ENCODE data around the gene GNB1L.

GNB1L gene

DNA sequence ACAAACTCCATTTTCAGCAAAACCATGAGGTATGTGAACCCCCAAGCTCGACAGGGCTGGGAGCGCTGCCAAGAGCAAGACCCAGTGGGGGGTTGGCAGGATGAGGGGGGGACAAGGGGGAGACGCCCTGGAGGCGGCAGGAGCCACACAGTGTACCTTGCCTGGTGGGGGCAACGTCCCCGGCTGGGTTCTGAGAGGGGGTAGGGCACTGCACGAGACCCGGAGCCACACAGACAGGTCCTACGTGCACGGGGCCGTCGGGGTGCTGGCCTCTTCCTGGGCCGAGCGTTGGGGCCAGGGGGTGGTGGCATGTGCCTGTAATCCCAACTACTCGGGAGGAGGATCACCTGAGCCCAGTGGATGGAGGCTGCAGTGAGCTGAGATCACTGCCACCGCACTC is 65.3 kb downstream of the GNB1L start:
- TF ChIP-seq CTCF (IDR thresholded peaks at IDR 0.05; ENCODE audit: borderline replicate concordance, control extremely low read depth, extremely low read depth, insufficient read depth, missing control alignments) = no peak

GRCh38 chr22:19788661-19789225 is 65.9 kb downstream of the GNB1L start:
- no peak for TF ChIP-seq CTCF (IDR thresholded peaks at IDR 0.05; ENCODE audit: borderline replicate concordance, control extremely low read depth, extremely low read depth, insufficient read depth, missing control alignments)
- no peak for DNase-seq (ENCODE audit: low spot score)
- in situ Hi-C loops (cut with MboI; ENCODE audit: low sequenced_read_pairs, unreplicated experiment) = no loop called here

More for the DNA sequence above, 65.3 kb downstream of the GNB1L start:
- in situ Hi-C loops (cut with MboI; ENCODE audit: low sequenced_read_pairs, unreplicated experiment) = no loop called here
- no peak for DNase-seq (ENCODE audit: low spot score)

GRCh38 chr22:19787849-19788141 is 66.9 kb downstream of the GNB1L start:
- no peak for TF ChIP-seq CTCF (IDR thresholded peaks at IDR 0.05; ENCODE audit: borderline replicate concordance, control extremely low read depth, extremely low read depth, insufficient read depth, missing control alignments)
- in situ Hi-C loops (cut with MboI; ENCODE audit: low sequenced_read_pairs, unreplicated experiment) = no loop called here
- DNase-seq (ENCODE audit: low spot score) = no peak

GRCh38 chr22:19786959-19787848 is 67.5 kb downstream of the GNB1L start:
- TF ChIP-seq CTCF (IDR thresholded peaks at IDR 0.05; ENCODE audit: borderline replicate concordance, control extremely low read depth, extremely low read depth, insufficient read depth, missing control alignments) = no peak
- in situ Hi-C loops (cut with MboI; ENCODE audit: low sequenced_read_pairs, unreplicated experiment) = no loop called here
- no peak for DNase-seq (ENCODE audit: low spot score)

GRCh38 chr22:19786264-19786585 is 68.4 kb downstream of the GNB1L start:
- DNase-seq (ENCODE audit: low spot score) = no peak
- in situ Hi-C loops (cut with MboI; ENCODE audit: low sequenced_read_pairs, unreplicated experiment) = no loop called here
- no peak for TF ChIP-seq CTCF (IDR thresholded peaks at IDR 0.05; ENCODE audit: borderline replicate concordance, control extremely low read depth, extremely low read depth, insufficient read depth, missing control alignments)

DNA sequence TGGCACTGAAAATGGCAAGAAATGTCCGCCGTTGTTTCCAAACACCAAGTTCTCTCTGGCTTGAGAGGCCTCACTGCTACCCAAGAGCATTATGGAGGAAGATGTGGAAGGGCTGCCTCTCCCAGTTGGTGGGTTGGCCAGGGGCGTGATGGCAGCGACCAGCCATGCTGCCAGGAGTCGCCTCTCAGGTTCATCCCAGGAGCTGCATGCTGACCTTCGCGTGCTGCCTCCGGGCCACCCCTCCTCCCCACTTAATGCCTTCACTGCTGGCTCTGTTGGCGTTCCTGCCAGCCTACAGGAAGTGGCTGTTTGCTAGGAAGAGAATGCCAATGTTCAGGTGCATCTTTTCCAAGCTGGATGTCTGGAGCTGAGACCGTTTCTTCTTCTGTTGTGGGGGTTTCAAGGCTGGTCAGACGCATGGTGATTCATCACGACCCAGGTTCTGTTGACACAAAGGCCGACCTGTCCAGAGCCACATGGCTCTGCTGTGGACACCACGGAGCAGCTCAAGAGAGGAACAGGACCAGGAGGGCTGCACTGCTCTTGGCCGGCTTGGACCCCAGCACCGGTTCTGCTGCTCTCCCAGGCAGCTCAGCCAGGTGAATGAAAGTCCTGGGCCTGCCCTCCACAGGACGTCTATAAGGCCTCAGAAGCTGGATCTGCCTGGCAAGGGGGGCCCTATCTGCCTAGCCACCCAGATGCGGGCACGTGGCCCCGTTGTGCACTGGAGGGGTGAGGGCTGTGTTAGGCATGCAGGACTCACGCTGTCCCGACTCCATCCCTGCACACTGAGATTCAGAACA is 69.0 kb downstream of the GNB1L start:
- TF ChIP-seq CTCF (IDR thresholded peaks at IDR 0.05; ENCODE audit: borderline replicate concordance, control extremely low read depth, extremely low read depth, insufficient read depth, missing control alignments) = no peak
- in situ Hi-C loops (cut with MboI; ENCODE audit: low sequenced_read_pairs, unreplicated experiment) = no loop called here

More for the DNA sequence above, 69.0 kb downstream of the GNB1L start:
- no peak for DNase-seq (ENCODE audit: low spot score)
